HepG2 (cell line): ENCODE results near the gene RTP2. TPM values are rescaled to one million over a fixed set of nuclear protein-coding genes. Genes with fewer than 3 reads are reported as not detected.

Source experiments
- CCAR2 ChIP-seq: fragments of 200-400 bp; formaldehyde crosslinking; optimal IDR thresholded peaks from 2 replicates; pipeline ENCODE3; 2018; ENCODE audit warnings: low read depth, mild to moderate bottlenecking, low read length, moderate library complexity
- JARID2 ChIP-seq: sonication (generic); formaldehyde crosslinking; IDR thresholded peaks from 2 replicates; pipeline ENCODE4 v1.8.1; 2023; ENCODE audit warnings: missing genetic modification reagents, inconsistent platforms; ENCODE audit not compliant: insufficient replicate concordance
- MAFK ChIP-seq, 2 experiments: IDR thresholded peaks in 1 of 2; conservative IDR thresholded peaks in 1 of 2; 2 replicates each; pipeline ENCODE4 v1.6.1; 2011; ENCODE audit warnings: improper control_type of control experiment in 2 of 2, low read length in 2 of 2
- MBD4 ChIP-seq: IDR thresholded peaks from 2 replicates; pipeline ENCODE4 v1.6.1; 2012; ENCODE audit warnings: low read length, inconsistent platforms, borderline replicate concordance
- MEIS1 ChIP-seq: sonication (generic); formaldehyde crosslinking; IDR thresholded peaks from 2 replicates; pipeline ENCODE4 v1.9.0; 2021; ENCODE audit warnings: mild to moderate bottlenecking, missing genetic modification reagents, moderate library complexity, borderline replicate concordance
- MLLT10 ChIP-seq: sonication (generic); formaldehyde crosslinking; IDR thresholded peaks from 2 replicates; pipeline ENCODE4 v1.4.0; 2020; ENCODE audit warnings: missing genetic modification reagents
- XRCC5 ChIP-seq: fragments of 200-400 bp; formaldehyde crosslinking; optimal IDR thresholded peaks from 2 replicates; pipeline ENCODE3; 2017; ENCODE audit warnings: mild to moderate bottlenecking, low read length
- ZBTB1 ChIP-seq: sonication (generic); formaldehyde crosslinking; IDR thresholded peaks from 2 replicates; pipeline ENCODE4 v1.4.0; 2020; ENCODE audit warnings: missing genetic modification reagents, borderline replicate concordance
- ZNF264 ChIP-seq: sonication (generic); formaldehyde crosslinking; IDR thresholded peaks from 2 replicates; pipeline ENCODE4 v1.4.0; 2020; ENCODE audit warnings: missing genetic modification reagents
- ZNF33A ChIP-seq: sonication (generic); formaldehyde crosslinking; IDR thresholded peaks from 2 replicates; pipeline ENCODE4 v1.5.1; 2020; ENCODE audit warnings: missing genetic modification reagents, mild to moderate bottlenecking, moderate library complexity, borderline replicate concordance
- ZNF569 ChIP-seq: sonication (generic); formaldehyde crosslinking; IDR thresholded peaks from 2 replicates; pipeline ENCODE4 v1.5.0; 2020; ENCODE audit warnings: mild to moderate bottlenecking, missing genetic modification reagents, moderate library complexity, borderline replicate concordance
- ZNF709 ChIP-seq: sonication (generic); formaldehyde crosslinking; IDR thresholded peaks from 2 replicates; pipeline ENCODE4 v1.5.0; 2020; ENCODE audit warnings: mild to moderate bottlenecking, missing genetic modification reagents
- ZSCAN12 ChIP-seq: sonication (generic); formaldehyde crosslinking; IDR thresholded peaks from 2 replicates; pipeline ENCODE4 v1.9.0; 2021; ENCODE audit warnings: mild to moderate bottlenecking, missing genetic modification reagents
- ZSCAN20 ChIP-seq: sonication (generic); formaldehyde crosslinking; IDR thresholded peaks from 2 replicates; pipeline ENCODE4 v1.4.0; 2020; ENCODE audit warnings: missing genetic modification reagents, mild to moderate bottlenecking, borderline replicate concordance
- polyA plus RNA-seq, 8 experiments: library from polyadenylated mRNA; depleted of rRNA in 3 of 8; stranded (reverse) in 7 of 8; unstranded in 1 of 8; fragments of >200 nt; fragmentation: Illumina TruSeq in 4 of 8; extraction: Trizol in 4 of 8; gene quantifications; 2 replicates each; pipeline versions ENCODE4 v1.2.1 to v1.2.3, GENCODE V29; 2011 to 2016; ENCODE audit warnings: low read depth in 4 of 8, missing spikeins in 1 of 8, mixed read lengths in 1 of 8; ENCODE audit not compliant: insufficient read depth in 1 of 8
- total RNA-seq, 5 experiments: library from RNA; depleted of rRNA; stranded (reverse); fragments of >200 nt; fragmentation: Illumina TruSeq; extraction: Trizol; gene quantifications; 2 replicates each; pipeline ENCODE4 v1.2.3, GENCODE V29; 2016; ENCODE audit warnings: low read depth in 1 of 5
- TF ChIP-seq, protein P1 (sequence below): sonication (generic); formaldehyde crosslinking; IDR thresholded peaks from 2 replicates; pipeline ENCODE4 v1.4.0; 2020; ENCODE audit warnings: mild to moderate bottlenecking, missing genetic modification reagents
- TF ChIP-seq, protein P2 (sequence below): sonication (generic); formaldehyde crosslinking; IDR thresholded peaks from 2 replicates; pipeline ENCODE4 v1.4.0; 2020; ENCODE audit warnings: missing genetic modification reagents
- TF ChIP-seq, protein P3 (sequence below): sonication (generic); formaldehyde crosslinking; IDR thresholded peaks from 2 replicates; pipeline ENCODE4 v1.4.0; 2020; ENCODE audit warnings: missing genetic modification reagents

Gene RTP2
- total and polyA plus RNA-seq, 2 of the 13 experiments (the other 11 are each of a cell fraction or from before 2014, with no cell fraction given) = not detected

- TF ChIP-seq, protein P1, sequence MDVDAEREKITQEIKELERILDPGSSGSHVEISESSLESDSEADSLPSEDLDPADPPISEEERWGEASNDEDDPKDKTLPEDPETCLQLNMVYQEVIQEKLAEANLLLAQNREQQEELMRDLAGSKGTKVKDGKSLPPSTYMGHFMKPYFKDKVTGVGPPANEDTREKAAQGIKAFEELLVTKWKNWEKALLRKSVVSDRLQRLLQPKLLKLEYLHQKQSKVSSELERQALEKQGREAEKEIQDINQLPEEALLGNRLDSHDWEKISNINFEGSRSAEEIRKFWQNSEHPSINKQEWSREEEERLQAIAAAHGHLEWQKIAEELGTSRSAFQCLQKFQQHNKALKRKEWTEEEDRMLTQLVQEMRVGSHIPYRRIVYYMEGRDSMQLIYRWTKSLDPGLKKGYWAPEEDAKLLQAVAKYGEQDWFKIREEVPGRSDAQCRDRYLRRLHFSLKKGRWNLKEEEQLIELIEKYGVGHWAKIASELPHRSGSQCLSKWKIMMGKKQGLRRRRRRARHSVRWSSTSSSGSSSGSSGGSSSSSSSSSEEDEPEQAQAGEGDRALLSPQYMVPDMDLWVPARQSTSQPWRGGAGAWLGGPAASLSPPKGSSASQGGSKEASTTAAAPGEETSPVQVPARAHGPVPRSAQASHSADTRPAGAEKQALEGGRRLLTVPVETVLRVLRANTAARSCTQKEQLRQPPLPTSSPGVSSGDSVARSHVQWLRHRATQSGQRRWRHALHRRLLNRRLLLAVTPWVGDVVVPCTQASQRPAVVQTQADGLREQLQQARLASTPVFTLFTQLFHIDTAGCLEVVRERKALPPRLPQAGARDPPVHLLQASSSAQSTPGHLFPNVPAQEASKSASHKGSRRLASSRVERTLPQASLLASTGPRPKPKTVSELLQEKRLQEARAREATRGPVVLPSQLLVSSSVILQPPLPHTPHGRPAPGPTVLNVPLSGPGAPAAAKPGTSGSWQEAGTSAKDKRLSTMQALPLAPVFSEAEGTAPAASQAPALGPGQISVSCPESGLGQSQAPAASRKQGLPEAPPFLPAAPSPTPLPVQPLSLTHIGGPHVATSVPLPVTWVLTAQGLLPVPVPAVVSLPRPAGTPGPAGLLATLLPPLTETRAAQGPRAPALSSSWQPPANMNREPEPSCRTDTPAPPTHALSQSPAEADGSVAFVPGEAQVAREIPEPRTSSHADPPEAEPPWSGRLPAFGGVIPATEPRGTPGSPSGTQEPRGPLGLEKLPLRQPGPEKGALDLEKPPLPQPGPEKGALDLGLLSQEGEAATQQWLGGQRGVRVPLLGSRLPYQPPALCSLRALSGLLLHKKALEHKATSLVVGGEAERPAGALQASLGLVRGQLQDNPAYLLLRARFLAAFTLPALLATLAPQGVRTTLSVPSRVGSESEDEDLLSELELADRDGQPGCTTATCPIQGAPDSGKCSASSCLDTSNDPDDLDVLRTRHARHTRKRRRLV (CRISPR knock-in tag) = 0 out of 2 replicates have a peak, but pooled peaks have one; percentile 62
- TF ChIP-seq ZSCAN12 (CRISPR knock-in tag) = peak; percentile 97
- no peak for TF ChIP-seq ZNF569 (CRISPR knock-in tag)
- peak; percentile 95 for TF ChIP-seq ZNF264 (CRISPR knock-in tag)
- TF ChIP-seq ZNF709 (CRISPR knock-in tag) = peak; percentile 95
- no peak for TF ChIP-seq XRCC5
- TF ChIP-seq ZNF33A = no peak
- TF ChIP-seq MEIS1 = no peak
- TF ChIP-seq CCAR2 = no peak
- peak; percentile 96 for TF ChIP-seq ZBTB1 (CRISPR knock-in tag)
- TF ChIP-seq, protein P2, sequence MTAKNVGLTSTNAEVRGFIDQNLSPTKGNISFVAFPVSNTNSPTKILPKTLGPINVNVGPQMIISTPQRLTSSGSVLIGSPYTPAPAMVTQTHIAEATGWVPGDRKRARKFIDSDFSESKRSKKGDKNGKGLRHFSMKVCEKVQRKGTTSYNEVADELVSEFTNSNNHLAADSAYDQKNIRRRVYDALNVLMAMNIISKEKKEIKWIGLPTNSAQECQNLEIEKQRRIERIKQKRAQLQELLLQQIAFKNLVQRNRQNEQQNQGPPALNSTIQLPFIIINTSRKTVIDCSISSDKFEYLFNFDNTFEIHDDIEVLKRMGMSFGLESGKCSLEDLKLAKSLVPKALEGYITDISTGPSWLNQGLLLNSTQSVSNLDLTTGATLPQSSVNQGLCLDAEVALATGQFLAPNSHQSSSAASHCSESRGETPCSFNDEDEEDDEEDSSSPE (CRISPR knock-in tag) = peak; percentile 53; the same call in 1 of the 2 replicates
- TF ChIP-seq ZSCAN20 = no peak
- TF ChIP-seq, protein P3, sequence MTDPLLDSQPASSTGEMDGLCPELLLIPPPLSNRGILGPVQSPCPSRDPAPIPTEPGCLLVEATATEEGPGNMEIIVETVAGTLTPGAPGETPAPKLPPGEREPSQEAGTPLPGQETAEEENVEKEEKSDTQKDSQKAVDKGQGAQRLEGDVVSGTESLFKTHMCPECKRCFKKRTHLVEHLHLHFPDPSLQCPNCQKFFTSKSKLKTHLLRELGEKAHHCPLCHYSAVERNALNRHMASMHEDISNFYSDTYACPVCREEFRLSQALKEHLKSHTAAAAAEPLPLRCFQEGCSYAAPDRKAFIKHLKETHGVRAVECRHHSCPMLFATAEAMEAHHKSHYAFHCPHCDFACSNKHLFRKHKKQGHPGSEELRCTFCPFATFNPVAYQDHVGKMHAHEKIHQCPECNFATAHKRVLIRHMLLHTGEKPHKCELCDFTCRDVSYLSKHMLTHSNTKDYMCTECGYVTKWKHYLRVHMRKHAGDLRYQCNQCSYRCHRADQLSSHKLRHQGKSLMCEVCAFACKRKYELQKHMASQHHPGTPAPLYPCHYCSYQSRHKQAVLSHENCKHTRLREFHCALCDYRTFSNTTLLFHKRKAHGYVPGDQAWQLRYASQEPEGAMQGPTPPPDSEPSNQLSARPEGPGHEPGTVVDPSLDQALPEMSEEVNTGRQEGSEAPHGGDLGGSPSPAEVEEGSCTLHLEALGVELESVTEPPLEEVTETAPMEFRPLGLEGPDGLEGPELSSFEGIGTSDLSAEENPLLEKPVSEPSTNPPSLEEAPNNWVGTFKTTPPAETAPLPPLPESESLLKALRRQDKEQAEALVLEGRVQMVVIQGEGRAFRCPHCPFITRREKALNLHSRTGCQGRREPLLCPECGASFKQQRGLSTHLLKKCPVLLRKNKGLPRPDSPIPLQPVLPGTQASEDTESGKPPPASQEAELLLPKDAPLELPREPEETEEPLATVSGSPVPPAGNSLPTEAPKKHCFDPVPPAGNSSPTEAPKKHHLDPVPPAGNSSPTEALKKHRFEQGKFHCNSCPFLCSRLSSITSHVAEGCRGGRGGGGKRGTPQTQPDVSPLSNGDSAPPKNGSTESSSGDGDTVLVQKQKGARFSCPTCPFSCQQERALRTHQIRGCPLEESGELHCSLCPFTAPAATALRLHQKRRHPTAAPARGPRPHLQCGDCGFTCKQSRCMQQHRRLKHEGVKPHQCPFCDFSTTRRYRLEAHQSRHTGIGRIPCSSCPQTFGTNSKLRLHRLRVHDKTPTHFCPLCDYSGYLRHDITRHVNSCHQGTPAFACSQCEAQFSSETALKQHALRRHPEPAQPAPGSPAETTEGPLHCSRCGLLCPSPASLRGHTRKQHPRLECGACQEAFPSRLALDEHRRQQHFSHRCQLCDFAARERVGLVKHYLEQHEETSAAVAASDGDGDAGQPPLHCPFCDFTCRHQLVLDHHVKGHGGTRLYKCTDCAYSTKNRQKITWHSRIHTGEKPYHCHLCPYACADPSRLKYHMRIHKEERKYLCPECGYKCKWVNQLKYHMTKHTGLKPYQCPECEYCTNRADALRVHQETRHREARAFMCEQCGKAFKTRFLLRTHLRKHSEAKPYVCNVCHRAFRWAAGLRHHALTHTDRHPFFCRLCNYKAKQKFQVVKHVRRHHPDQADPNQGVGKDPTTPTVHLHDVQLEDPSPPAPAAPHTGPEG (CRISPR knock-in tag) = peak; percentile 97
- no peak for TF ChIP-seq MAFK (conservative IDR thresholded peaks at IDR 0.05 in 1 of 2, IDR thresholded peaks at IDR 0.05 in 1 of 2; ENCODE audit: low read length in 2 of 2)
- peak; percentile 87 for TF ChIP-seq MLLT10 (CRISPR knock-in tag)
- TF ChIP-seq JARID2 (CRISPR knock-in tag) = peak; percentile 98
- TF ChIP-seq MBD4 = no peak
Measured at GRCh38 chr3:187669675-187670504, 32.5 kb downstream of the RTP2 start, which contains the start of gene SST (continued).
